Heart right ventricle (tissue), 16 donors: ENCODE measurements around the gene KIF4B. TPM values are rescaled to one million over a fixed set of nuclear protein-coding genes. Genes with fewer than 3 reads are reported as not detected.

ENCODE experiments used
- ATAC-seq, 8 donors: fragments of 200-7000 bp; cut with Tn5 transposase; one replicate each; pipeline ENCODE4 v1.9.1; 2020; ENCODE audit warnings: mild to moderate bottlenecking in 8 of 8, moderate library complexity in 8 of 8, moderate number of reproducible peaks in 1 of 8
- DNase-seq, 2 donors: peaks; one replicate each; pipeline ENCODE4 v3.0.0-alpha.2; 2020
- H3K27ac ChIP-seq, 10 donors: fragments of 200-600 bp; sonication (generic) in 2 of 10; one replicate each; pipeline versions ENCODE4 v1.5.0 to v1.8.0; 2020 to 2022; ENCODE audit warnings: mild to moderate bottlenecking in 3 of 10
- H3K27me3 ChIP-seq, 7 donors: fragments of 200-600 bp; one replicate each; pipeline ENCODE4 v1.8.0; 2021 to 2022; ENCODE audit warnings: mild to moderate bottlenecking in 2 of 7
- H3K36me3 ChIP-seq, 9 donors: fragments of 200-600 bp; sonication (generic) in 1 of 9; one replicate each; pipeline versions ENCODE4 v1.5.0 to v1.8.0; 2020 to 2022; ENCODE audit warnings: mild to moderate bottlenecking in 2 of 9
- H3K4me1 ChIP-seq, 9 donors: fragments of 200-600 bp; sonication (generic) in 1 of 9; one replicate each; pipeline versions ENCODE4 v1.5.0 to v1.8.0; 2020 to 2022; ENCODE audit warnings: mild to moderate bottlenecking in 4 of 9
- H3K4me3 ChIP-seq, 10 donors: fragments of 200-600 bp; sonication (generic) in 2 of 10; one replicate each; pipeline versions ENCODE4 v1.5.0 to v1.8.0; 2020 to 2022; ENCODE audit warnings: mild to moderate bottlenecking in 7 of 10, moderate library complexity in 2 of 10
- H3K9me3 ChIP-seq, 11 donors: fragments of 200-600 bp in 10 of 11; sonication (generic) in 2 of 11; one replicate each; pipeline versions ENCODE4 v1.5.0 to v1.8.0; 2013 to 2022; ENCODE audit warnings: mild to moderate bottlenecking in 2 of 11, control low read depth in 1 of 11, moderate library complexity in 1 of 11
- WGBS, 2 donors: extraction: QIAGEN DNeasy Blood & Tissue Kit; methylation state at CpG; one replicate each; pipeline ENCODE4 v1.1.7; 2013; ENCODE audit warnings: inconsistent platforms in 1 of 2; 5-methylcytosine and 5-hydroxymethylcytosine counted together
- intact Hi-C, 10 donors: fragments of 100-400 bp; cut with DNase I; formaldehyde crosslinking; loops; one replicate each; pipeline versions ENCODE4 v1.11.1 to v1.14.2; 2022
- polyA plus RNA-seq, 2 donors: library from polyadenylated mRNA; stranded (reverse); fragments of 200-250 nt; gene quantifications; one replicate each; pipeline ENCODE4 v1.2.3, GENCODE V29; 2013
- total RNA-seq, 10 donors: library from RNA; stranded (reverse); fragmentation: NEBNext Ultra II Directional in 3 of 10; extraction: Animal tissue kit (Norgen Biotek cat#: 25700) in 3 of 10; gene quantifications; one replicate each; pipeline versions ENCODE4 v1.2.1 to v1.2.4, GENCODE V29; 2021 to 2023
- TF ChIP-seq, protein P1 (sequence below), 9 donors: fragments of 200-600 bp; sonication (generic) in 2 of 9; IDR thresholded peaks; one replicate each; pipeline versions ENCODE4 v1.5.0 to v1.8.0; 2021 to 2022; ENCODE audit warnings: antibody characterized with exemption in 9 of 9, mild to moderate bottlenecking in 5 of 9, moderate library complexity in 1 of 9
- donor health status: Arrhythmogenic right ventricular cardiomyopathy.
- donor health status: ischemic (EF 13 %, LVEDD 7.1; RV severe dilation, severe dysfunction).
- donor health status: healthy with polysubstance abuse.
- donor health status: DM: no; HTN: yes; CAD: no.
- donor health status: DM: no; HTN: no; CAD: no.
- donor health status: ischemic (EF 25% LVEDD 6.9; RV normal size, moderate dysfunction).
- donor health status: ischemic (EF 25% LVEDD 5.7; RV mildly dilated, moderate dysfunction).
- donor health status: healthy.
- donor health status: DM: yes; HTN: yes; CAD: no.
- donor health status: Ischemic cardiomyopathy.
- donor health status: ischemic (EF 35%, LVEDD 5.7; RV mildly dilated, moderate dysfunction).
- donor health status: nonischemic (EF 11% LVEDD 7.7; RV severe dilation, severe dysfunction).
- donor health status: DM: yes; HTN: yes; CAD: no.
- donor health status: PGD.
- donor health status: ischemic (EF 29% LVEDD 5.4; RV normal size, mild dysfunction).
- donor health status: nonischemic (EF 23%, LVEDD 6.1; RV moderate dilation, normal function).

Gene KIF4B
- total and polyA plus RNA-seq, 12 donors: 0.05 to 0.11 (median 0.08) TPM; not detected in 8

GRCh38 chr5:155044591-155044990 is 31.0 kb downstream of the KIF4B start:
- Histone ChIP-seq H3K27ac (no peak overlapping the region), H3K4me1 (no peaks in the 10 kb centered on the region), H3K27me3 (no peaks in the 10 kb centered on the region), H3K36me3 (no peaks in the 10 kb centered on the region), H3K9me3 (no peaks in the 10 kb centered on the region), H3K4me3 (no peak overlapping the region)
- DNase-seq (no peak), ATAC-seq (no peak)
- intact Hi-C loops: no loop called here
- TF ChIP-seq, protein P1, sequence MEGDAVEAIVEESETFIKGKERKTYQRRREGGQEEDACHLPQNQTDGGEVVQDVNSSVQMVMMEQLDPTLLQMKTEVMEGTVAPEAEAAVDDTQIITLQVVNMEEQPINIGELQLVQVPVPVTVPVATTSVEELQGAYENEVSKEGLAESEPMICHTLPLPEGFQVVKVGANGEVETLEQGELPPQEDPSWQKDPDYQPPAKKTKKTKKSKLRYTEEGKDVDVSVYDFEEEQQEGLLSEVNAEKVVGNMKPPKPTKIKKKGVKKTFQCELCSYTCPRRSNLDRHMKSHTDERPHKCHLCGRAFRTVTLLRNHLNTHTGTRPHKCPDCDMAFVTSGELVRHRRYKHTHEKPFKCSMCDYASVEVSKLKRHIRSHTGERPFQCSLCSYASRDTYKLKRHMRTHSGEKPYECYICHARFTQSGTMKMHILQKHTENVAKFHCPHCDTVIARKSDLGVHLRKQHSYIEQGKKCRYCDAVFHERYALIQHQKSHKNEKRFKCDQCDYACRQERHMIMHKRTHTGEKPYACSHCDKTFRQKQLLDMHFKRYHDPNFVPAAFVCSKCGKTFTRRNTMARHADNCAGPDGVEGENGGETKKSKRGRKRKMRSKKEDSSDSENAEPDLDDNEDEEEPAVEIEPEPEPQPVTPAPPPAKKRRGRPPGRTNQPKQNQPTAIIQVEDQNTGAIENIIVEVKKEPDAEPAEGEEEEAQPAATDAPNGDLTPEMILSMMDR (IDR thresholded peaks at IDR 0.05): no peak

- no peaks in the 10 kb centered on the region for H3K36me3 ChIP-seq
- TF ChIP-seq, protein P1 (IDR thresholded peaks at IDR 0.05): no peak
- DNase-seq: no peak
- H3K9me3 ChIP-seq: no peaks in the 10 kb centered on the region
- no peak overlapping the region for H3K27ac ChIP-seq
- ATAC-seq: no peak
- WGBS, 2 donors: 77 to 87% methylated on average over 2 of the region's 2 CpGs
- H3K27me3 ChIP-seq: no peaks in the 10 kb centered on the region
- intact Hi-C loops: no loop called here
- H3K4me3 ChIP-seq: no peak overlapping the region
- no peaks in the 10 kb centered on the region for H3K4me1 ChIP-seq
Observed at GRCh38 chr5:155046591-155046990, 33.0 kb downstream of the KIF4B start.

GRCh38 chr5:155047818-155048217 is 34.3 kb downstream of the KIF4B start:
- ATAC-seq (no peak), DNase-seq (no peak)
- Histone ChIP-seq H3K9me3 (no peaks in the 10 kb centered on the region), H3K27ac (no peak overlapping the region), H3K4me3 (no peak overlapping the region), H3K36me3 (no peaks in the 10 kb centered on the region), H3K4me1 (peaks cover 0 to 6% (median 0%) of the 10 kb centered on the region in 9 donors), H3K27me3 (no peaks in the 10 kb centered on the region)
- TF ChIP-seq, protein P1 (IDR thresholded peaks at IDR 0.05): no peak
- WGBS, 2 donors: 77% methylated on average over 8 of the region's 8 CpGs
- intact Hi-C loops: no loop called here

DNA sequence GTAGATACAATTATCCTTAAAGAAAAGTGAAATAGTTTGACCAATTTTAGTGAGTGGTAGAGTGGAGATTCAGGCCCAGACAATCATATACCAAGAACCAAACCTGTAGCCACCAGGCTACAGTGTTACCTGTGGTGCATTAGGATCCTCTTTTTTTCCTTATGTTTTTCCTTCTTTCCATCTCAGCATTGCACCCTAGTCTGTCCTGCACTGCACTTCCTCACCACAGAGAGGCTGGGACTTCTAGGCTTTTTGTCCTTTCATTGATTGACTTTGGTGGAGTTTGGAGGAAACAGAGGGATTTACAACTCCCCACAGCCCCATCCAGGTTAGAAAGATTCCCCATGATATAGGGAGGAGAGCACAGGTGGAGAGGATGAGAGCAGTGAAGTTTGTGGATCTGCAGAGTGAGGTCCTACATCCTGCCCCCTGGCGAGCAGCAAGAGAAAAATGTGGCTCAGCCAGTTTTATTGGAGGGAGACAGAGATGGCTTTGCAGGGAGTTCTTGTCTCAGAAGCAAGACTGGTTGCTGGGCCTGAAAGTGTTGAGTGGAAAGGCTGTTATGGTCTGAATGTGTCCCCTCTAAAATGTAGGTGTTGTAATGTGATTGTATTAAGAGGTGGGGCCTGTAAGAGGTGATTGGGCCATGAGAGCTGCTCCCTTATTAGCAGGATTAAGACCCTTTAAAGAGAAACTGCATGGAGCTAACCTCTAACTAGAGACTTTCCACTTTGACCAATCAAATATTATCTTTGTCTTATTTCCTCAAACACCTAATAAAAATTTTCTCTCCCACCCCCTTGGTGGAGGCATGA is 36.2 kb downstream of the KIF4B start:
- intact Hi-C loops: loop anchor here in 2 of 10 donors (5.0 kb wide), 2 partner anchors 43 to 143 kb away; no protein-coding TSS in a partner anchor
- Histone ChIP-seq H3K9me3 (no peaks in the 10 kb centered on the region), H3K36me3 (no peaks in the 10 kb centered on the region), H3K27me3 (no peaks in the 10 kb centered on the region), H3K27ac (no peak overlapping the region), H3K4me1 (peaks cover 0 to 17% (median 5%) of the 10 kb centered on the region in 9 donors), H3K4me3 (no peak overlapping the region)
- ATAC-seq (no peak), DNase-seq (no peak)
- TF ChIP-seq, protein P1 (IDR thresholded peaks at IDR 0.05): peak in 2 of 9 donors; percentile 8 to 12
- 29 to 31% methylated on average over 1 of the region's 1 CpG for WGBS, 2 donors
